Testis (tissue), 3 donors: ENCODE results near the gene CELF3. TPM values are rescaled to one million over a fixed set of nuclear protein-coding genes. Genes with fewer than 3 reads are reported as not detected.

Source experiments
- DNase-seq: peaks from one replicate; pipeline ENCODE4 v3.0.0-alpha.2; 2019
- H3K27ac ChIP-seq, 2 donors: fragments of 200-600 bp; sonication (generic); one replicate each; pipeline ENCODE4 v1.5.1; 2019
- H3K27me3 ChIP-seq: fragments of 200-600 bp; sonication (generic); one replicate; pipeline ENCODE4 v1.5.1; 2019
- H3K36me3 ChIP-seq: fragments of 200-600 bp; sonication (generic); one replicate; pipeline ENCODE4 v1.5.1; 2017; ENCODE audit warnings: low read depth; ENCODE audit errors: missing control alignments
- H3K4me1 ChIP-seq: fragments of 200-600 bp; sonication (generic); one replicate; pipeline ENCODE4 v1.5.1; 2019
- H3K4me3 ChIP-seq, 2 donors: fragments of 200-600 bp; sonication (generic); one replicate each; pipeline ENCODE4 v1.5.1; 2017 to 2019
- H3K9me3 ChIP-seq: fragments of 200-600 bp; sonication (generic); one replicate; pipeline ENCODE4 v1.5.1; 2017
- CTCF ChIP-seq, 3 experiments: fragments of 450-650 bp in 2 of 3; fragments of 200-600 bp in 1 of 3; sonication (generic) in 1 of 3; IDR thresholded peaks; one replicate each; pipeline ENCODE4 v1.5.1; 2016 to 2019; ENCODE audit warnings: antibody characterized with exemption in 3 of 3, mild to moderate bottlenecking in 2 of 3, moderate library complexity in 1 of 3
- POLR2A ChIP-seq: fragments of 450-650 bp; IDR thresholded peaks from one replicate; pipeline ENCODE4 v1.6.1; 2017; ENCODE audit warnings: antibody characterized with exemption, mild to moderate bottlenecking, moderate library complexity
- WGBS, 2 donors: methylation state at CpG; one replicate each; pipeline ENCODE4 v1.1.5; 2018; 5-methylcytosine and 5-hydroxymethylcytosine counted together
- intact Hi-C: fragments of 100-400 bp; cut with DNase I; formaldehyde crosslinking; loops from one replicate; pipeline ENCODE4 v1.15.1; 2023; ENCODE audit warnings: low total_unique reads
- polyA plus RNA-seq: library from polyadenylated mRNA; stranded (reverse); fragments of 350-450 nt; fragmentation: Illumina TruSeq; extraction: RNeasy Lipid Tissue Mini Kit (QIAGEN cat#74804); gene quantifications from one replicate; pipeline ENCODE4 v1.2.3, GENCODE V29; 2014; ENCODE audit warnings: low read depth, low replicate concordance; ENCODE audit not compliant: insufficient read depth
- total RNA-seq, 2 donors: library from RNA; depleted of rRNA; stranded (reverse); fragments of >200 nt; gene quantifications; one replicate each; pipeline ENCODE4 v1.2.3, GENCODE V29; 2016

The CELF3 gene
- total and polyA plus RNA-seq, 3 donors from 2014 or later, result 2.6 to 4.6 (median 3.2) TPM

- no peaks in the 10 kb centered on the region for H3K4me1 ChIP-seq
- no peak for DNase-seq
- no peak for TF ChIP-seq CTCF (IDR thresholded peaks at IDR 0.05)
- TF ChIP-seq POLR2A, result no peak
- H3K4me3 ChIP-seq, result no peak overlapping the region
- no peaks in the 10 kb centered on the region for H3K27me3 ChIP-seq
- no peaks in the 10 kb centered on the region for H3K9me3 ChIP-seq
- intact Hi-C loops, result no loop called here
- H3K27ac ChIP-seq, result no peak overlapping the region
- WGBS, 2 donors, result 39 to 57% methylated on average over 13 to 19 of the region's 19 CpGs
- H3K36me3 ChIP-seq, result no peaks in the 10 kb centered on the region
These were observed 11.8 kb upstream of the CELF3 start for GRCh38 chr1:151728151-151729054.

GRCh38 chr1:151723726-151724370, 7.2 kb upstream of the CELF3 start:
- Histone ChIP-seq H3K4me3 (no peak overlapping the region), H3K27ac (no peak overlapping the region), H3K4me1 (peaks cover 13% of the 10 kb centered on the region), H3K36me3 (no peaks in the 10 kb centered on the region), H3K9me3 (no peaks in the 10 kb centered on the region), H3K27me3 (no peaks in the 10 kb centered on the region)
- TF ChIP-seq POLR2A (no peak), CTCF (IDR thresholded peaks at IDR 0.05) (no peak)
- DNase-seq, result no peak
- intact Hi-C loops, result no loop called here
- WGBS, 2 donors, result 69 to 73% methylated on average over 3 of the region's 3 CpGs

GRCh38 chr1:151721788-151722510, 5.3 kb upstream of the CELF3 start:
- WGBS, 2 donors, result 18 to 25% methylated on average over 17 of the region's 17 CpGs
- DNase-seq, result no peak
- TF ChIP-seq POLR2A, result no peak
- no peak for TF ChIP-seq CTCF (IDR thresholded peaks at IDR 0.05)

GRCh38 chr1:151720974-151721787, 4.6 kb upstream of the CELF3 start, which contains the start of gene RIIAD1:
TSS of gene RIIAD1 (plus strand) at chr1:151721522. CDS start at chr1:151721537, 15 bp downstream.
- H3K9me3 ChIP-seq, result no peaks in the 10 kb centered on the region
- DNase-seq, result peak; percentile 55
- intact Hi-C loops, result no loop called here
- peak within 1 kb of the TSS; percentile 16 to 83 for H3K27ac ChIP-seq
- peaks cover 25% of the 10 kb centered on the region for H3K4me1 ChIP-seq
- no peak for TF ChIP-seq CTCF (IDR thresholded peaks at IDR 0.05)
- TF ChIP-seq POLR2A, result no peak
- WGBS, 2 donors, result 1 to 3% methylated on average over 12 to 44 of the region's 44 CpGs
- no peaks in the 10 kb centered on the region for H3K36me3 ChIP-seq
- H3K4me3 ChIP-seq, result peak within 1 kb of the TSS; percentile 53 to 60
- H3K27me3 ChIP-seq, result no peaks in the 10 kb centered on the region

More at GRCh38 chr1:151721788-151722510, 5.3 kb upstream of the CELF3 start:
- H3K9me3 ChIP-seq, result no peaks in the 10 kb centered on the region
- H3K4me1 ChIP-seq, result peaks cover 24% of the 10 kb centered on the region
- H3K27me3 ChIP-seq, result no peaks in the 10 kb centered on the region
- peak overlapping the region; percentile 53 to 60 for H3K4me3 ChIP-seq
- no peak overlapping the region for H3K27ac ChIP-seq
- intact Hi-C loops, result no loop called here
- no peaks in the 10 kb centered on the region for H3K36me3 ChIP-seq
